GM19351 (cell line): ENCODE results near the gene PSMD4.
"Not testable (repeated sequence)": the region's sequence is repeated elsewhere in the genome, so short reads cannot be mapped to it uniquely, and the experiment has no call there.

Source experiments
- ATAC-seq: cut with Tn5 transposase; IDR thresholded peaks from one replicate; pipeline ENCODE4 v1.9.1; 2021; ENCODE audit warnings: mild to moderate bottlenecking, moderate library complexity; ENCODE audit not compliant: unreplicated experiment

Gene PSMD4

DNA sequence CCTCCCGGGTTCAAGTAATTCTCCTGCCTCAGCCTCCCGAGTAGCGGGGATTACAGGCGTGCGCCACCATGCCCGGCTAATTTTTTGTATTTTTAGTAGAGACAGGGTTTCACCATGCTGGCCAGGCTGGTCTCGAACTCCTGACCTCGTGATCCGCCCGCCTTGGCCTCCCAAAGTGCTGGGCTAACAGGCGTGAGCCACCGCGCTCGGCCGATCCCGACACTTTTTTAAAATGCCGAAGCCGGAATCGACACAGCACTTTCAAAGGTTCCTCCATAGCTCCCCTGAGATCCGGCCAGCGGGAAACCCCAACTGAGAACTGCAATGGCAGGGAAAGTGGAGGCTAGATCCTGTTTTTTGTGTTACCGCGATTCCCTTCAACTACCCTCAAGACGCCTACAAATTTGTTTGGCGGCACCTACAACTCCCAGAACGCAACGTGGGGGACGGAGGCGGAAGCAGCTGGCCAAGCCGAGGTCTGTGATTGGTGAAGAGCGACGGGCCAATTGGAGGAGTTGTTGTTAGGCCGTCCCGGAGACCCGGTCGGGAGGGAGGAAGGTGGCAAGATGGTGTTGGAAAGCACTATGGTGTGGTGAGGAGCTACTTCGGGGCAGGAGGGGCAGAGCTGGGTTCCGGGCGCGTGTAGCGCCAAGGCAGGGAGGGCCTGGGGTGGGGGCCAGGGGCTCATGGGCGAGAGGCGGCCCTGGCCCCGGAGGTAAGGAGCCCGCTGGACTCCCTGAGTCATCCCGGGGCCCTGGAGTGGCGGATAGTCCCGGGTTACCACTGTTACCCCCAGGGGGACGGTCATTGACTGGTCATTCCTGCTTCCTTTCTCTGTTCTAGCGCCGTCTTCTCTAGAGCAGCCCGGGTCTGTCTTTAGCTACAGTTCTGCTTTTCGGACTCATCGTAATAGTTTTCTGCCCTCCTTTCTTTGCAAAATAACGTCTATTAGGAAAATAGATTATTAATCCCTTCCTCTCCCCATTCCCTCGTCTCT, at the start of gene PSMD4:
Gene PSMD4 (plus strand): TSS at position 518 of the 997 bp plus-strand sequence. CDS start 49 bp downstream, at position 567.
- peak; percentile 90 for ATAC-seq

GRCh38 chr1:151205381-151205965, 49.1 kb upstream of the PSMD4 start:
- ATAC-seq = not testable (repeated sequence)

GRCh38 chr1:151210830-151211229, 43.7 kb upstream of the PSMD4 start:
- no peak for ATAC-seq

- ATAC-seq = no peak
Observed at GRCh38 chr1:151211972-151212705, 42.4 kb upstream of the PSMD4 start.

- ATAC-seq = no peak
Observed at GRCh38 chr1:151213560-151213959, 41.0 kb upstream of the PSMD4 start.

DNA sequence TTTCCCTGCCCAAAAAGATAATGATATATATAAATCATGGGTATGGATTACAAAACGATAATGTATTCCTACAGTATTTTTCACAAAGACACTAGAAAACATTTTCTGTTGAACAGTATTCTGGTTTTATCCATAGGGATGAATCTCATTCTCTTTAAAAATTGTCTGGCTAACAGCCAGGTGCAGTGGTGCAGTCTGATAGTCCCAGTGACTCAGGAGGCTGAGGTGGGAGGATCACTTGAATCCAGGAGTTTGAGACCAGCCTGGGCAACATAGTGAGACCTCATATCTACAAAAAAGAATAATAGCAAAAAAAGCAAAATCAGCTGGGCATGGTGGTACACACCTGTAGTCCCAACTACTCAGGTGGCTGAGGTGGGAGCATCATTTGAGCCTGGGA, 32.9 kb upstream of the PSMD4 start:
- no peak for ATAC-seq

GRCh38 chr1:151222130-151222529, 32.4 kb upstream of the PSMD4 start:
- ATAC-seq = no peak

DNA sequence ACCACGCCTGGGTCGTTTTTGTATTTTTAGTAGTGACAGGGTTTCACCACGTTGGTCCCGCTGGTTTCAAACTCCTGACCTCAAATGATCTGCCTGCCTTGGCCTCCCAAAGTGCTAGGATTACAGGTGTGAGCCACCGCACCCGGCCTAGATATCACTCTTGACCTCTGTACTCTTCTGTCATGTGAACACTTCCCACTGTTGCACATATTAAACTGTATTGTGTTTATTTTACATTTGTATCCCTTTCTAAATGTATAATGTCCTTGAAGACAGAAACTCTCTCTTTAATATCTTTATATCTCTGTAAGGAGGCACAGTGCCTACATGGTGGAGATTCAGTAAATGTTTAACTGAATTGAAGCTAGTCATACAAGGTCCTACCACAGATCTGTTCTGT, 19.3 kb upstream of the PSMD4 start:
- no peak for ATAC-seq

DNA sequence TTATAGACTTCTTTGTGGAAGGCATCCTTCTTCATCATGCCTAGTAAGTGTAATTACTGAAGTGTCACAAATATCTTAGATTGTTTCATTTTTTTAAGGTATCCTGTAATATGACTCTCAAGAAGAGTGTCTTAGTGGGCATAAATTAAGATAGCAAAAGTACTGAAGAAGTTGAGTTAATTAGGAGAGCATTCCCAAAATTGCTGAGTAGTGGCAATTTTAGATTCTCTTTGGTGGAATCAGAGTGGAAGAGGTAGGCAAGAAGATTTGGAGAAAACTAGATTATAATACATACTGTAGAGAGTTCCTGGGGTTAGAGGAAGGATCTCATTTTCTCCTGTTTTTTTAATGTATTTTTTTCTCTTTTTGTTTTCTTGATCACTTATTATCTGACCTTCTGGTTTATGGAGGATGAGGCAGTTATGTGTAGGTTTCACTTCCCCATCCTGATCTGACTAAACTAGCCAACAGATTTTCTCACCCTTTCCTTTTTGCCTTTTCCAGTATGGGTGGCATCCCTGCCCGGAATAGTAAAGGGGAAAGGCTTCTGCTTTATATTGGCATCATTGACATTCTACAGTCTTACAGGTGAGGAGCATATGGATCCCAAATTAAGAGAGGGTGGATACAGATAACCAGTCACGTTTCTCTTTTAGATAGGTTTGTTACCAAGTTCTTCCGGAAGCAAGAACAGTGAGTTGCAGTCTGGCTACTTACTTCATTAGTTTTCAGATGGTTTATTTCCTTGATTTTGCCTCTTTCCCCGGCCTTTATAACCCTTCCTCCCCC, 16.7 kb upstream of the PSMD4 start:
- no peak for ATAC-seq

DNA sequence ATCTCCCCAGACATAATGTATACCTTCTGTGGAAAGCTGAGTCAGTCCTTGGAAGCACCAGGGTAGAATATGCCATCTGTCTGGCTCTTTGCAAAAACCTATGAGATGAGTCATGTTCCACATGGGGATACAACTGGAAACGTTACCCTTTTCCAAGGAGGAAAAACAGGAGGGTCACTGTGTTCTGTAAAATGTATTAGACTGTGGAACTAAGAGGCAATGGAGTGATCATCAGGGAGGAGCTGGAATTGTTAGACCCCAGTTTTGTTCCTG, 16.1 kb upstream of the PSMD4 start:
- ATAC-seq = no peak

GRCh38 chr1:151242442-151242841, 12.1 kb upstream of the PSMD4 start:
- no peak for ATAC-seq

DNA sequence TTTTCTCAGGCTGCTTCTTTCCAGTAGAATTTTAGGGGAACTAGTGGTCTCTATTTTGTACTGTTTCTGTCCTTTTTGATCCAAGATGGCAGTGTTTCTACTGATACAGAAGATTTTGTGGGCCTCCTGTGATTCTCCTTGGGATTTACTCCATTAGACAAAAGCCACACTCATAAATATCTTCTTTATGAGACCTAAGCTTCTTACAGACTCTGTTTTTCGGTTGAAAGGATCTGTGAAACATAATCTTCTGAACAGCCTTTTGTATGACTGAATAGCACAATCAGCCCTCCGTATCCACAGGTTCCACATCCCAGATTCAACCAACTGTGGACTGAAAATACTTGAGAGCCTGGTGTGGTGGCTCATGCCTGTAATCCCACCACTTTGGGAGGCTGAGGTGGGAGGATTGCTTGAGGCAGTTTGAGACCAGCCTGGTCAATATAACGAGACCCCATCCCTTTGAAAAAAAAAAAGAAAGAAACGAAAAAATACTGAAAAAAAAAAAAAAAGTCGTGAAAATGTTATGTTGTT, 10.8 kb upstream of the PSMD4 start:
- ATAC-seq = no peak

GRCh38 chr1:151246786-151247185, 7.7 kb upstream of the PSMD4 start:
- ATAC-seq = no peak

- ATAC-seq = no peak
Observed at GRCh38 chr1:151251656-151252470, 2.7 kb upstream of the PSMD4 start.

DNA sequence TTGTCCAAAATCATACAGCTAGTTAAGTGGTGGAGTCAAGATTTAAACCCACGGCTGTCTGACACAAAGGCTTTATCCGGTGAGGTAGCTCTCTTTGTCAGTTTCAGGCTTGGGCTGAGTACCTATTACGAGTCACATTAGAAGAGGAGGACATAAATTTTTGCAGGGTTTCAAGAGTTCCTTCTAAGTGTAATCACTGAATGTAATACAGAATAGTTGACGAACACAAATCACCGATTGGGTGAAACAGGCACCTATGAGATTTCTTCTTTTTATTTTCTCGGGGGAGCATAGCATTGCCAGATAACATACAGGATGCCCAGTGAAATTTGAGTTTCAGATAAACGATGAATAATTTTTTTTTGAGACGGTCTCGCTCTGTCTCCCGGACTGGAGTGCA, 847 bp downstream of the PSMD4 start:
- no peak for ATAC-seq

GRCh38 chr1:151259351-151259750, 4.8 kb downstream of the PSMD4 start:
- ATAC-seq = no peak

- ATAC-seq = no peak
Observed at GRCh38 chr1:151265446-151266236, 11.1 kb downstream of the PSMD4 start.

- ATAC-seq = no peak
Observed at GRCh38 chr1:151266315-151266714, 11.8 kb downstream of the PSMD4 start.

- no peak for ATAC-seq
Observed at GRCh38 chr1:151266821-151267220, 12.3 kb downstream of the PSMD4 start.
